ENCODE measurements around the gene HOXA11.

DNA sequence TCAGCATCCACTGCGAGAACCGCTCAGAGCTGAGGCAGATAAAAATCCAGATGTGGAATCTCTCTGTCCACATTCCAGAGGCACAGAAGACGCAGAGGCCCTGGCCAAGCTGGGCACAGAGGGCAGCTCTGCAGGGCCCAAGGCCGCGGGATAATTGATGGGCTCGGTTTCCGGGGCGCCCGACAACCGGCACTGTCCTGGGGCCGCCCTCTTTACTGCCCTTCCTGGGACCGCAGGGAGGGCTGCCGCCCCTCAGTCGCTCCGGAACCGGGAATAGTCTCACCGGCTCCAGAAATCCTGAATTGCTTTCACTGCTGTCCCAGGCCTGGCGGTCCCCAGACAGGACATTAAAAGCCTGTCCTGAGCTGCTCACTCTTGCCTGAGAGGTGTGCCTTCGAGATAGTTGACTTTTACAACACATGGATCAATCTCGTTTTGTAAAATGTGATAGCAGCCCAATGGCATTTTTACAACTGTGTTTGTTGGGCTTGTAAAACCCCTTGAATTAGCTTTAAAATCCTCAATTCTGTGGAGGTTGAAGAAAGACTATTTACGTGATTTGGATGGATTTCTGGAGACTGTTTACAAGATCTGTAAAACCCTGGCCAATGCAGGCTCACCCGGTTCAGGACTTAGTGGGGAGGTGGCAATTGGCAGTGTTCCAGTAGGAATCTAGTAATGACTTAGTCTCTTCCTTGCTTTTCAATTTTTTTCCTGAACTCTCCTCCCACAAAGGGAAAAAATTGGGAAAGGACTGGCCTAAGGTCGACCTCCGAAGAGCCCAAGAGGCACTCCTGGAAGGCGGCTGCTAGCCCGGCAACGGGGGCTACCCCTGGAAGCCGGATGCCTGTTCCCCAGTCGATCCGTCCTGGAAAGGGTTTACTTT, 36.0 kb downstream of the HOXA11 start:
- TF ChIP-seq, protein P1, sequence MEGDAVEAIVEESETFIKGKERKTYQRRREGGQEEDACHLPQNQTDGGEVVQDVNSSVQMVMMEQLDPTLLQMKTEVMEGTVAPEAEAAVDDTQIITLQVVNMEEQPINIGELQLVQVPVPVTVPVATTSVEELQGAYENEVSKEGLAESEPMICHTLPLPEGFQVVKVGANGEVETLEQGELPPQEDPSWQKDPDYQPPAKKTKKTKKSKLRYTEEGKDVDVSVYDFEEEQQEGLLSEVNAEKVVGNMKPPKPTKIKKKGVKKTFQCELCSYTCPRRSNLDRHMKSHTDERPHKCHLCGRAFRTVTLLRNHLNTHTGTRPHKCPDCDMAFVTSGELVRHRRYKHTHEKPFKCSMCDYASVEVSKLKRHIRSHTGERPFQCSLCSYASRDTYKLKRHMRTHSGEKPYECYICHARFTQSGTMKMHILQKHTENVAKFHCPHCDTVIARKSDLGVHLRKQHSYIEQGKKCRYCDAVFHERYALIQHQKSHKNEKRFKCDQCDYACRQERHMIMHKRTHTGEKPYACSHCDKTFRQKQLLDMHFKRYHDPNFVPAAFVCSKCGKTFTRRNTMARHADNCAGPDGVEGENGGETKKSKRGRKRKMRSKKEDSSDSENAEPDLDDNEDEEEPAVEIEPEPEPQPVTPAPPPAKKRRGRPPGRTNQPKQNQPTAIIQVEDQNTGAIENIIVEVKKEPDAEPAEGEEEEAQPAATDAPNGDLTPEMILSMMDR (IDR thresholded peaks at IDR 0.05; ENCODE audit: borderline replicate concordance, extremely low read depth, low read length, poor library complexity, severe bottlenecking) = no peak
- TF ChIP-seq EZH2 (IDR thresholded peaks at IDR 0.05; ENCODE audit: borderline replicate concordance, low read depth, low read length, severe bottlenecking) = no peak

Measured in DND-41 (cell line).